ENCODE measurements around the gene CD300E. TPM values are rescaled to one million over a fixed set of nuclear protein-coding genes. Genes with fewer than 3 reads are reported as not detected.

Gene CD300E
- total RNA-seq, 1 donor from 2014 or later, result 0.52 TPM

DNA sequence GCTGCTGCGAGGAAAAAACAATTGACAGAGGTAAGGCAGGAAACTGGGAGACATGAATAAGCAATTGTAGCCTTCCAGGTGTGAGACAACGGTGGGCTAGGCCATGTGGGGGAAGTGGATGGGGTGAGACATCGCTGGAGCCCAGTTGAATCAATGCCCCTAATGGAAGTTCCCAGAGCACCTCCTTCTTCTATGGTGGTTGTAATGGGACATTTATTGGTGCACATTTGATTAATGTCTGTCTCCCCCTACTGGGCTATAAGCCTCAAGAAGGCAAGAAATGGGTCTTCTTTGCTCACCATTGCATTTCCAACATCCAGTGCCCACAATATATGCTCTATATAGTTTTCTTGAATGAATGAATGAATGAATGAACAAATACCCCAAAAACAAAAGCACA lies 22.7 kb upstream of the CD300E start:
- Histone ChIP-seq H3K9ac (ENCODE audit: low read depth in 1 of 3, low read length in 3 of 3) (no peak overlapping the region), H3K4me1 (ENCODE audit: control insufficient read depth in 3 of 3, insufficient read depth in 3 of 3, low read length in 3 of 3) (no peaks in the 10 kb centered on the region), H3K36me3 (ENCODE audit: control insufficient read depth in 3 of 3, insufficient read depth in 3 of 3, low read length in 3 of 3) (no peaks in the 10 kb centered on the region), H3K27ac (ENCODE audit: low read depth, low read length) (no peak overlapping the region), H3K4me3 (ENCODE audit: low read length in 3 of 3) (no peak overlapping the region), H3K27me3 (ENCODE audit: control insufficient read depth in 3 of 3, insufficient read depth in 3 of 3, low read length in 3 of 3) (peaks cover 23 to 38% (median 35%) of the 10 kb centered on the region in 3 donors), H3K9me3 (ENCODE audit: control insufficient read depth in 3 of 3, low read length in 3 of 3) (no peaks in the 10 kb centered on the region)

DNA sequence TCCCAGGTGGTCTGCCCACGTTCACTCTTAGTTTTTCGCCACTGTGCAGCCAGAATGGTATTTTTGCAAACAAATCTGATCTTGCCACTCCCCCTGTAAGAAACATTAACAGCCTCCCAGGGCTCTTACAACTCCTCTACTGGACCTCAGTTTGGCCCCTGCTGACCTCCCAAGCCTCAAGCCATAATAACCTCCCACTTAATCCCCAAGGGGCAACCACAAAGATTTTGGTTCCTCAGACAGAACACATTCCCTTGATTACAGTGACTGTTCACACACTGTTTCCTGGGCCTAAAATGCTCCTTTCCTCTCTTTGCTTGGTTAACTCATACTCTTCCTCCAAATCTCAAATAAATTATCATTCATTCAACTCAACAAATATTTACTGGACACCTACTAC lies 21.5 kb upstream of the CD300E start:
- no peak overlapping the region for H3K9ac ChIP-seq (ENCODE audit: low read depth in 1 of 3, low read length in 3 of 3)
- H3K9me3 ChIP-seq (ENCODE audit: control insufficient read depth in 3 of 3, low read length in 3 of 3), result no peaks in the 10 kb centered on the region
- H3K36me3 ChIP-seq (ENCODE audit: control insufficient read depth in 3 of 3, insufficient read depth in 3 of 3, low read length in 3 of 3), result no peaks in the 10 kb centered on the region
- no peaks in the 10 kb centered on the region for H3K4me1 ChIP-seq (ENCODE audit: control insufficient read depth in 3 of 3, insufficient read depth in 3 of 3, low read length in 3 of 3)
- H3K4me3 ChIP-seq (ENCODE audit: low read length in 3 of 3), result no peak overlapping the region
- peaks cover 18 to 32% (median 29%) of the 10 kb centered on the region in 3 donors for H3K27me3 ChIP-seq (ENCODE audit: control insufficient read depth in 3 of 3, insufficient read depth in 3 of 3, low read length in 3 of 3)
- no peak overlapping the region for H3K27ac ChIP-seq (ENCODE audit: low read depth, low read length)

DNA sequence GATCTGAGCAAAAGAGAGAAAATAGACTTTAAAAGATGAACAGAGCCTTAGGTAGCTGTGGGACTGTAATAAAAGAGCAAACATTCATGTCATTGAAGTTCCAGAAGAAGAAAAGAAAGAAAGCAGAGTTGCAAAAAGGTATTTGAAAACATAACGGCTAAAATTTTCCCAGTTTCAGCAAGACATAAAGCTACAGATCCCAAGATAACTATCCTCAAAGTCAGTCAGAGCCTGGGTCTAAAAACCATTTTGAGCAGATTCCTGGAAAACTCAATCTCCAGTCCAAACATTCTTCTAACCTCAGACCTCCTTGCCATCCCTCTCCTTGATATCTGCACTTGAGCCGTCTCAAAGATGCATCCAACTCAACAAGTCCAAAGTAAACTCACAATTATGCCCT lies 20.9 kb upstream of the CD300E start:
- Histone ChIP-seq H3K4me3 (ENCODE audit: low read length in 3 of 3) (no peak overlapping the region), H3K27me3 (ENCODE audit: control insufficient read depth in 3 of 3, insufficient read depth in 3 of 3, low read length in 3 of 3) (peaks cover 24 to 35% (median 30%) of the 10 kb centered on the region in 3 donors), H3K9me3 (ENCODE audit: control insufficient read depth in 3 of 3, low read length in 3 of 3) (no peaks in the 10 kb centered on the region), H3K36me3 (ENCODE audit: control insufficient read depth in 3 of 3, insufficient read depth in 3 of 3, low read length in 3 of 3) (no peaks in the 10 kb centered on the region), H3K9ac (ENCODE audit: low read depth in 1 of 3, low read length in 3 of 3) (no peak overlapping the region), H3K27ac (ENCODE audit: low read depth, low read length) (no peak overlapping the region), H3K4me1 (ENCODE audit: control insufficient read depth in 3 of 3, insufficient read depth in 3 of 3, low read length in 3 of 3) (no peaks in the 10 kb centered on the region)

DNA sequence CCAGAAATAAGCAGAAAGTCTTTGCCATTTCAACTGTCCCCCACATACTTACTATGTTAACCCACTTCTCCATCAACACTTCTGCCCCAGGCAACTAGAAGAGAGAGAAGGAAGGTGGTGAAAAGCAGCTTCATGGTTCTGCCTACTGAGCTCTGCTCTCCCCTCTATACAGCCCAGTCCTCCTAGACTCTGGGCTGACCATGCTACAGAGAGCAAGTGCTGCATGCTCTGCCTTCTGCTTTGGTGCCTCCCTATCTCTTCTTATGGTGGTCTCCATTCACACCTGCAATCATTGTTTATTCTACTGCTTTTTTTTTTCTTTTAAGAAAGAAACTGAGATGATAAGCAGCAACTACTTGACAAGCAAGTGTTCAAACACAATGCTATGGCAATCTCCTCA lies 20.3 kb upstream of the CD300E start:
- no peaks in the 10 kb centered on the region for H3K36me3 ChIP-seq (ENCODE audit: control insufficient read depth in 3 of 3, insufficient read depth in 3 of 3, low read length in 3 of 3)
- H3K9ac ChIP-seq (ENCODE audit: low read depth in 1 of 3, low read length in 3 of 3), result no peak overlapping the region
- H3K27me3 ChIP-seq (ENCODE audit: control insufficient read depth in 3 of 3, insufficient read depth in 3 of 3, low read length in 3 of 3), result peaks cover 24 to 35% (median 27%) of the 10 kb centered on the region in 3 donors
- no peaks in the 10 kb centered on the region for H3K9me3 ChIP-seq (ENCODE audit: control insufficient read depth in 3 of 3, low read length in 3 of 3)
- no peak overlapping the region for H3K27ac ChIP-seq (ENCODE audit: low read depth, low read length)
- no peaks in the 10 kb centered on the region for H3K4me1 ChIP-seq (ENCODE audit: control insufficient read depth in 3 of 3, insufficient read depth in 3 of 3, low read length in 3 of 3)
- H3K4me3 ChIP-seq (ENCODE audit: low read length in 3 of 3), result no peak overlapping the region

DNA sequence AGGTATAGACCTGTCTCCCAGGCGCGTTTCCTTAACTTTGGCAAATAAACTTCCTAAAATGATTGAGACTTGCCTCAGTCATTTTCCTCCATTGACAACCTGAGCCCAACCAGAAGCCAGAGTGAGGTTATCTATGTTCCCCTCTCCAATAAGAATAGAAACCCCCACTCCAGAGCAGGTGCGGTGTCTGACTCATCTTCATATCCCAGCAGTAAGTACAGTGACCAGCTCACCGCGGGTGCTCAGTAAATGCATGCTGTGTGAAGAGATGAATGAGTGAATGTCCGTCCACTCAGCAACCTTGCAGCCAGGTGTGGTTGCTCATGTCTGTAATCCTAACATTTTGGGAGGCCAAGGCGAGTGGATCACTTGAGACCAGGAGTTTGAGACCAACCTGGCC lies 19.5 kb upstream of the CD300E start:
- Histone ChIP-seq H3K4me3 (ENCODE audit: low read length in 3 of 3) (no peak overlapping the region), H3K9me3 (ENCODE audit: control insufficient read depth in 3 of 3, low read length in 3 of 3) (no peaks in the 10 kb centered on the region), H3K27me3 (ENCODE audit: control insufficient read depth in 3 of 3, insufficient read depth in 3 of 3, low read length in 3 of 3) (peaks cover 19 to 27% (median 20%) of the 10 kb centered on the region in 3 donors), H3K9ac (ENCODE audit: low read depth in 1 of 3, low read length in 3 of 3) (no peak overlapping the region), H3K36me3 (ENCODE audit: control insufficient read depth in 3 of 3, insufficient read depth in 3 of 3, low read length in 3 of 3) (no peaks in the 10 kb centered on the region), H3K27ac (ENCODE audit: low read depth, low read length) (no peak overlapping the region), H3K4me1 (ENCODE audit: control insufficient read depth in 3 of 3, insufficient read depth in 3 of 3, low read length in 3 of 3) (no peaks in the 10 kb centered on the region)

DNA sequence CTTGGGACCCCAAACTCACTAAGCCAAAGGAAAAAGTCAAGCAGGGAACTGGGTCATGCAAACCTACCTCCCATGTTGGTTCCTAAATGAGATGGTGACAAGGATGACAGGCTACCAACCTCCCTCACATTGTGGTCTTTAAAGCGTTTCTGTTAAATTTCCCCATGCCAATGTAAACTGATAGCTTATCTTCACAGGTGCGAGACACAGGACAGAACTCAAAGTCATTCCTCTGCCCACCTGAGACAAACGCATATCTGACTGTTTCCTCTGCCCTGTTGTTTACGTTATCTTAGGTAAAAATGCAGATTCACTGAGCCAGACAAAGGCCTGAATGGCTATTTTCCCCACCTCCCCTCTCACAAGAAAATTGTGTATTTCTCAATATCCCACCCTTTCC lies 19.0 kb upstream of the CD300E start:
- Histone ChIP-seq H3K4me3 (ENCODE audit: low read length in 3 of 3) (no peak overlapping the region), H3K4me1 (ENCODE audit: control insufficient read depth in 3 of 3, insufficient read depth in 3 of 3, low read length in 3 of 3) (no peaks in the 10 kb centered on the region), H3K27ac (ENCODE audit: low read depth, low read length) (no peak overlapping the region), H3K9me3 (ENCODE audit: control insufficient read depth in 3 of 3, low read length in 3 of 3) (no peaks in the 10 kb centered on the region), H3K9ac (ENCODE audit: low read depth in 1 of 3, low read length in 3 of 3) (no peak overlapping the region), H3K27me3 (ENCODE audit: control insufficient read depth in 3 of 3, insufficient read depth in 3 of 3, low read length in 3 of 3) (peaks cover 20 to 23% (median 21%) of the 10 kb centered on the region in 3 donors), H3K36me3 (ENCODE audit: control insufficient read depth in 3 of 3, insufficient read depth in 3 of 3, low read length in 3 of 3) (no peaks in the 10 kb centered on the region)

GRCh38 chr17:74641958-74642298 lies 18.4 kb upstream of the CD300E start:
- no peak overlapping the region for H3K9ac ChIP-seq (ENCODE audit: low read depth in 1 of 3, low read length in 3 of 3)
- no peaks in the 10 kb centered on the region for H3K36me3 ChIP-seq (ENCODE audit: control insufficient read depth in 3 of 3, insufficient read depth in 3 of 3, low read length in 3 of 3)
- H3K4me1 ChIP-seq (ENCODE audit: control insufficient read depth in 3 of 3, insufficient read depth in 3 of 3, low read length in 3 of 3), result no peaks in the 10 kb centered on the region
- H3K27me3 ChIP-seq (ENCODE audit: control insufficient read depth in 3 of 3, insufficient read depth in 3 of 3, low read length in 3 of 3), result peaks cover 20 to 21% (median 21%) of the 10 kb centered on the region in 3 donors
- no peak overlapping the region for H3K4me3 ChIP-seq (ENCODE audit: low read length in 3 of 3)
- H3K27ac ChIP-seq (ENCODE audit: low read depth, low read length), result no peak overlapping the region
- H3K9me3 ChIP-seq (ENCODE audit: control insufficient read depth in 3 of 3, low read length in 3 of 3), result no peaks in the 10 kb centered on the region

DNA sequence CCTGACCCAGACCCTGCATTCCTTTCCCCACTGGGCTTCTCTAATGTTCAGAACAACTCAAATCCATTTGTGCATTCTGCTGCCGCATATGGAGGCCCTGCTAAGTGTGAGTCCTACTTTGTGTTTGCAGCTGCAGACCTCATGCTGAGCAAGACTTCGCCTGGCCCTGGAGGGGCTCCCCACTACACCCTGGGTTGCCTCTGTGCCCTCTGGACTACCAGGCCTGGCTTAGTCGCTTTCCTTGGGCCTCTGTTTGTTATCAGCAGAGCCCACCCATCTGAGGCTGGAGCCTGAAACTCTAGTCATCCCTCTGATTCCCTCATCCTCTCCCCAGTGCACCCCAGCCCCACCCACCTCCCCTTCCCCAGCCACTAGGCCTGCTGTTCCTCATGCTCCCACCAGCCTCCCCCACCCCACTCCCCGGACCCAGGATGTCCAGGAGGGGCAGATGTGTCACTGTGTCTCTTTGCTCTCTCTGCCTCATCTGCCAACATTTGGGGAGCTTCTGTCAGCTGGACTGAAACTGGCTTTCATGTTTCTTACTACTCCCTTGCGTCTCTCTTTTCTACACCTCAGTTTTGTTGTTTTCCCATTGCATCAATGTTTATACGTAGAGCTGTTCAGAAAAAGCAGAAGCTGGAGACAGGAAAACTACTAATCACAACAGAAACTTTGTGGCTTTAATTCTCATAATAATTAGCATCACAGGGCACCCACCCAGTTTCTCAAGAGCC lies 17.9 kb upstream of the CD300E start:
- Histone ChIP-seq H3K27ac (ENCODE audit: low read depth, low read length) (no peak overlapping the region), H3K9ac (ENCODE audit: low read depth in 1 of 3, low read length in 3 of 3) (no peak overlapping the region), H3K9me3 (ENCODE audit: control insufficient read depth in 3 of 3, low read length in 3 of 3) (no peaks in the 10 kb centered on the region), H3K36me3 (ENCODE audit: control insufficient read depth in 3 of 3, insufficient read depth in 3 of 3, low read length in 3 of 3) (no peaks in the 10 kb centered on the region), H3K4me3 (ENCODE audit: low read length in 3 of 3) (no peak overlapping the region), H3K27me3 (ENCODE audit: control insufficient read depth in 3 of 3, insufficient read depth in 3 of 3, low read length in 3 of 3) (peaks cover 19 to 21% (median 20%) of the 10 kb centered on the region in 3 donors), H3K4me1 (ENCODE audit: control insufficient read depth in 3 of 3, insufficient read depth in 3 of 3, low read length in 3 of 3) (no peaks in the 10 kb centered on the region)

DNA sequence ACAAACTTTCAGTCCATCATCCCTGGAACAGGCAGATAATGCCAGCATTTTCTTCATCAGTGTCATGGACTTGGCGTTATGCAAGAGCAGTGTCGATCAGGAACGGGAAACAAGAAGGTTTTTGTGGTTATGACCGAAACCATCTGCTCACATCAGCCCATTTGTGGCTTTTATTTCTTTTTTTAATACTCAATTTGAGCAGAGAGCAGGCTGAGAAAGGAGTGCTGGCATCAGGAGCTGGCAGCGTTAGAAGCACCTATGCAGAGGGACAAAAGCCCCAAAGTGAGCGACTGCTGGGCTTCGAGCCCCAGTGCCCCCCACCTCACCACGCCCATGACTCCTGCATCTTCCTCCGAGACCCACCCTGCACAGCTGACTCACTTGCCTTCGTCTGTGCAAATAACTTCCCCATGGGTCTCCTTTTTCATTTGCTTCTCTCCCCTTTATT lies 16.2 kb upstream of the CD300E start:
- Histone ChIP-seq H3K9ac (ENCODE audit: low read depth in 1 of 3, low read length in 3 of 3) (no peak overlapping the region), H3K9me3 (ENCODE audit: control insufficient read depth in 3 of 3, low read length in 3 of 3) (no peaks in the 10 kb centered on the region), H3K4me1 (ENCODE audit: control insufficient read depth in 3 of 3, insufficient read depth in 3 of 3, low read length in 3 of 3) (no peaks in the 10 kb centered on the region), H3K4me3 (ENCODE audit: low read length in 3 of 3) (no peak overlapping the region), H3K36me3 (ENCODE audit: control insufficient read depth in 3 of 3, insufficient read depth in 3 of 3, low read length in 3 of 3) (no peaks in the 10 kb centered on the region), H3K27me3 (ENCODE audit: control insufficient read depth in 3 of 3, insufficient read depth in 3 of 3, low read length in 3 of 3) (peaks cover 20 to 26% (median 24%) of the 10 kb centered on the region in 3 donors), H3K27ac (ENCODE audit: low read depth, low read length) (no peak overlapping the region)

DNA sequence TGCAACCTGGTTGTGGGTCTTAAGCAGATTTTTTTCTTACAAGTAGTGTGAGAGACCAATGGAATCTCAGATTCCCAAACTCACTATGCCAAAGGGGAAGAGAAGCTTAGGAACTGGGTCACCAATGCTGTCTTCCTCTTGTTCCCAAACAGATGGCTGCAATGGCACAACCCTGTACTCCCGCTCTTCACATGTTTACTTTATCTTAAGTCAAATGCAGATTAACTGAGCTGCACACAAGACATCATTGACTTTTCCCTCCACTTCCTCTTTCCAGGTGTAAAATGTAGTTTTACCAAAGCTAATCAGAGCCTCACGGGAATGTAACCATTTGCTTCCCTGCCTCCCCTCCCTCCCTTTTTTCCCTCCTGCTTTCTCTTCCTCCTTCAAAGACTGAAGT lies 14.4 kb upstream of the CD300E start:
- no peaks in the 10 kb centered on the region for H3K9me3 ChIP-seq (ENCODE audit: control insufficient read depth in 3 of 3, low read length in 3 of 3)
- no peak overlapping the region for H3K27ac ChIP-seq (ENCODE audit: low read depth, low read length)
- H3K4me3 ChIP-seq (ENCODE audit: low read length in 3 of 3), result no peak overlapping the region
- peaks cover 26 to 38% (median 36%) of the 10 kb centered on the region in 3 donors for H3K27me3 ChIP-seq (ENCODE audit: control insufficient read depth in 3 of 3, insufficient read depth in 3 of 3, low read length in 3 of 3)
- no peak overlapping the region for H3K9ac ChIP-seq (ENCODE audit: low read depth in 1 of 3, low read length in 3 of 3)
- no peaks in the 10 kb centered on the region for H3K36me3 ChIP-seq (ENCODE audit: control insufficient read depth in 3 of 3, insufficient read depth in 3 of 3, low read length in 3 of 3)
- no peaks in the 10 kb centered on the region for H3K4me1 ChIP-seq (ENCODE audit: control insufficient read depth in 3 of 3, insufficient read depth in 3 of 3, low read length in 3 of 3)
